ENCODE measurements around the gene TMEM135.
"Not testable (repeated sequence)": the region's sequence is repeated elsewhere in the genome, so short reads cannot be mapped to it uniquely, and the experiment has no call there.

TMEM135 gene

GRCh38 chr11:87187930-87188329, 150.2 kb downstream of the TMEM135 start:
- Histone ChIP-seq H3K27ac (no peak overlapping the region), H3K9me3 (ENCODE audit: severe bottlenecking) (no peaks in the 10 kb centered on the region), H3K36me3 (no peaks in the 10 kb centered on the region), H3K4me3 (ENCODE audit: low read depth, low read length) (no peak overlapping the region), H3K27me3 (ENCODE audit: insufficient read depth, low read depth, severe bottlenecking) (no peaks in the 10 kb centered on the region)
- no peak for DNase-seq
- no peak for TF ChIP-seq CTCF (IDR thresholded peaks at IDR 0.05; ENCODE audit: low read depth, low read length)

GRCh38 chr11:87188396-87188795, 150.7 kb downstream of the TMEM135 start:
- DNase-seq; H3K4me3 ChIP-seq (ENCODE audit: low read depth, low read length); H3K9me3 ChIP-seq (ENCODE audit: severe bottlenecking); H3K27ac ChIP-seq; H3K36me3 ChIP-seq; H3K27me3 ChIP-seq (ENCODE audit: insufficient read depth, low read depth, severe bottlenecking): not testable (repeated sequence)

- not testable (repeated sequence) for H3K27ac ChIP-seq; H3K36me3 ChIP-seq; H3K27me3 ChIP-seq (ENCODE audit: insufficient read depth, low read depth, severe bottlenecking); H3K9me3 ChIP-seq (ENCODE audit: severe bottlenecking); DNase-seq; H3K4me3 ChIP-seq (ENCODE audit: low read depth, low read length)
Measured at GRCh38 chr11:87188921-87189320, 151.2 kb downstream of the TMEM135 start.

- H3K9me3 ChIP-seq (ENCODE audit: severe bottlenecking) = no peaks in the 10 kb centered on the region
Measured at GRCh38 chr11:87190071-87190470, 152.3 kb downstream of the TMEM135 start.

GRCh38 chr11:87193756-87194470, 156.2 kb downstream of the TMEM135 start:
- TF ChIP-seq CTCF (IDR thresholded peaks at IDR 0.05; ENCODE audit: low read depth, low read length) = no peak
- Histone ChIP-seq H3K4me3 (ENCODE audit: low read depth, low read length) (no peak overlapping the region), H3K27me3 (ENCODE audit: insufficient read depth, low read depth, severe bottlenecking) (no peaks in the 10 kb centered on the region), H3K36me3 (no peaks in the 10 kb centered on the region), H3K27ac (no peak overlapping the region), H3K9me3 (ENCODE audit: severe bottlenecking) (no peaks in the 10 kb centered on the region)
- no peak for DNase-seq

More at GRCh38 chr11:87190071-87190470, 152.3 kb downstream of the TMEM135 start:
- TF ChIP-seq CTCF (IDR thresholded peaks at IDR 0.05; ENCODE audit: low read depth, low read length) = no peak
- Histone ChIP-seq H3K4me3 (ENCODE audit: low read depth, low read length) (no peak overlapping the region), H3K36me3 (no peaks in the 10 kb centered on the region), H3K27me3 (ENCODE audit: insufficient read depth, low read depth, severe bottlenecking) (no peaks in the 10 kb centered on the region), H3K27ac (no peak overlapping the region)
- DNase-seq = no peak

GRCh38 chr11:87194985-87195820, 157.5 kb downstream of the TMEM135 start:
- H3K36me3 ChIP-seq = no peaks in the 10 kb centered on the region
- DNase-seq = no peak
- H3K4me3 ChIP-seq (ENCODE audit: low read depth, low read length) = no peak overlapping the region
- H3K9me3 ChIP-seq (ENCODE audit: severe bottlenecking) = no peaks in the 10 kb centered on the region
- H3K27ac ChIP-seq = no peak overlapping the region
- no peaks in the 10 kb centered on the region for H3K27me3 ChIP-seq (ENCODE audit: insufficient read depth, low read depth, severe bottlenecking)
- no peak for TF ChIP-seq CTCF (IDR thresholded peaks at IDR 0.05; ENCODE audit: low read depth, low read length)

All from WERI-Rb-1 (cell line).